SK-N-SH treated with all-trans-retinoic acid at 6 μM for 48 hours (cell line): Measurements from ENCODE around the gene ZNF674.

Experiments
- ATAC-seq: fragments of 200-7000 bp; cut with Tn5 transposase; 3 replicates; pipeline ENCODE4 v1.9.1; 2020; ENCODE audit warnings: mild to moderate bottlenecking, moderate library complexity
- ARNTL ChIP-seq: fragments of 450-650 bp; formaldehyde crosslinking; IDR thresholded peaks from 2 replicates; pipeline ENCODE4 v1.5.0; 2020; ENCODE audit warnings: low read depth, mild to moderate bottlenecking, moderate library complexity, borderline replicate concordance
- BACH2 ChIP-seq: fragments of 250-450 bp; sonication (Bioruptor Pico); IDR thresholded peaks from 2 replicates; pipeline ENCODE4 v1.9.0; 2021; ENCODE audit warnings: mild to moderate bottlenecking, borderline replicate concordance
- CREB5 ChIP-seq: fragments of 250-450 bp; sonication (Bioruptor Pico); IDR thresholded peaks from 2 replicates; pipeline ENCODE4 v1.5.1; 2020; ENCODE audit warnings: low read depth, mild to moderate bottlenecking, moderate library complexity
- CSDC2 ChIP-seq: fragments of 250-450 bp; sonication (Bioruptor Pico); IDR thresholded peaks from 2 replicates; pipeline ENCODE4 v1.5.0; 2020; ENCODE audit warnings: mild to moderate bottlenecking, moderate library complexity
- ESRRG ChIP-seq: fragments of 250-450 bp; sonication (Bioruptor Pico); IDR thresholded peaks from 2 replicates; pipeline ENCODE4 v1.6.1; 2021; ENCODE audit warnings: mild to moderate bottlenecking
- GLIS3 ChIP-seq: fragments of 250-450 bp; sonication (Bioruptor Pico); IDR thresholded peaks from 2 replicates; pipeline ENCODE4 v1.5.0; 2020; ENCODE audit warnings: mild to moderate bottlenecking, moderate library complexity
- OSR1 ChIP-seq: fragments of 250-450 bp; sonication (Bioruptor Pico); IDR thresholded peaks from 2 replicates; pipeline ENCODE4 v1.8.0; 2022; ENCODE audit warnings: moderate library complexity, mild to moderate bottlenecking, inconsistent platforms
- PATZ1 ChIP-seq: fragments of 250-450 bp; sonication (Bioruptor Pico); IDR thresholded peaks from 2 replicates; pipeline ENCODE4 v1.8.0; 2020; ENCODE audit warnings: mild to moderate bottlenecking, moderate library complexity, borderline replicate concordance
- POU6F1 ChIP-seq: fragments of 250-450 bp; sonication (Bioruptor Pico); IDR thresholded peaks from 2 replicates; pipeline ENCODE4 v1.8.0; 2021; ENCODE audit warnings: low read depth, mild to moderate bottlenecking, moderate library complexity, borderline replicate concordance
- PPARA ChIP-seq: fragments of 250-450 bp; sonication (Bioruptor Pico); IDR thresholded peaks from 2 replicates; pipeline ENCODE4 v1.5.0; 2020; ENCODE audit warnings: mild to moderate bottlenecking, borderline replicate concordance
- RARB ChIP-seq: fragments of 250-450 bp; sonication (Bioruptor Pico); IDR thresholded peaks from 2 replicates; pipeline ENCODE4 v1.8.0; 2021; ENCODE audit warnings: mild to moderate bottlenecking, moderate library complexity
- SNAI2 ChIP-seq: fragments of 250-450 bp; sonication (Bioruptor Pico); IDR thresholded peaks from 2 replicates; pipeline ENCODE4 v1.5.0; 2020; ENCODE audit warnings: mild to moderate bottlenecking, moderate library complexity
- TCF4 ChIP-seq: fragments of 250-450 bp; sonication (Bioruptor Pico); IDR thresholded peaks from 2 replicates; pipeline ENCODE4 v1.8.0; 2021; ENCODE audit warnings: mild to moderate bottlenecking, moderate library complexity, borderline replicate concordance
- TOX ChIP-seq: fragments of 250-450 bp; sonication (Bioruptor Pico); IDR thresholded peaks from 2 replicates; pipeline ENCODE4 v1.8.0; 2021; ENCODE audit warnings: mild to moderate bottlenecking, moderate library complexity, borderline replicate concordance
- ZC3H10 ChIP-seq: fragments of 250-450 bp; sonication (Bioruptor Pico); IDR thresholded peaks from 2 replicates; pipeline ENCODE4 v1.5.1; 2021; ENCODE audit warnings: mild to moderate bottlenecking, moderate library complexity
- ZFP3 ChIP-seq: fragments of 250-450 bp; sonication (Bioruptor Pico); IDR thresholded peaks from 2 replicates; pipeline ENCODE4 v1.5.0; 2020; ENCODE audit warnings: mild to moderate bottlenecking, moderate library complexity
- ZFP30 ChIP-seq: fragments of 450-650 bp; formaldehyde crosslinking; IDR thresholded peaks from 2 replicates; pipeline ENCODE4 v1.5.0; 2022; ENCODE audit warnings: mild to moderate bottlenecking, moderate library complexity
- ZNF565 ChIP-seq: fragments of 450-650 bp; formaldehyde crosslinking; conservative IDR thresholded peaks from 2 replicates; pipeline ENCODE4 v1.5.0; 2020; ENCODE audit warnings: low read depth, mild to moderate bottlenecking, moderate library complexity
- ZNF70 ChIP-seq: fragments of 450-650 bp; formaldehyde crosslinking; IDR thresholded peaks from 2 replicates; pipeline ENCODE4 v1.5.0; 2020; ENCODE audit warnings: mild to moderate bottlenecking, moderate library complexity
- ZNF8 ChIP-seq: fragments of 450-650 bp; formaldehyde crosslinking; IDR thresholded peaks from 2 replicates; pipeline ENCODE4 v1.5.0; 2020; ENCODE audit warnings: mild to moderate bottlenecking, moderate library complexity
- TF ChIP-seq, protein P1 (sequence below): fragments of 250-450 bp; sonication (Bioruptor Pico); IDR thresholded peaks from 2 replicates; pipeline ENCODE4 v1.5.1; 2021; ENCODE audit warnings: mild to moderate bottlenecking, moderate library complexity

Gene ZNF674

GRCh38 chrX:46561824-46562657, 16.8 kb upstream of the ZNF674 start:
- no peak for TF ChIP-seq BACH2 (CRISPR knock-in tag)
- no peak for TF ChIP-seq OSR1 (CRISPR knock-in tag)
- no peak for TF ChIP-seq POU6F1
- TF ChIP-seq PATZ1 (CRISPR knock-in tag) = no peak
- no peak for TF ChIP-seq GLIS3 (CRISPR knock-in tag)
- TF ChIP-seq ZNF70 (CRISPR knock-in tag) = no peak
- no peak for TF ChIP-seq ESRRG (CRISPR knock-in tag)
- TF ChIP-seq ZNF8 (CRISPR knock-in tag) = no peak
- TF ChIP-seq SNAI2 (CRISPR knock-in tag) = no peak
- TF ChIP-seq TCF4 (CRISPR knock-in tag) = no peak
- no peak for TF ChIP-seq ZC3H10
- TF ChIP-seq, protein P1, sequence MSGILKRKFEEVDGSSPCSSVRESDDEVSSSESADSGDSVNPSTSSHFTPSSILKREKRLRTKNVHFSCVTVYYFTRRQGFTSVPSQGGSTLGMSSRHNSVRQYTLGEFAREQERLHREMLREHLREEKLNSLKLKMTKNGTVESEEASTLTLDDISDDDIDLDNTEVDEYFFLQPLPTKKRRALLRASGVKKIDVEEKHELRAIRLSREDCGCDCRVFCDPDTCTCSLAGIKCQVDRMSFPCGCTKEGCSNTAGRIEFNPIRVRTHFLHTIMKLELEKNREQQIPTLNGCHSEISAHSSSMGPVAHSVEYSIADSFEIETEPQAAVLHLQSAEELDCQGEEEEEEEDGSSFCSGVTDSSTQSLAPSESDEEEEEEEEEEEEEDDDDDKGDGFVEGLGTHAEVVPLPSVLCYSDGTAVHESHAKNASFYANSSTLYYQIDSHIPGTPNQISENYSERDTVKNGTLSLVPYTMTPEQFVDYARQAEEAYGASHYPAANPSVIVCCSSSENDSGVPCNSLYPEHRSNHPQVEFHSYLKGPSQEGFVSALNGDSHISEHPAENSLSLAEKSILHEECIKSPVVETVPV (CRISPR knock-in tag) = no peak
- no peak for TF ChIP-seq CSDC2
- TF ChIP-seq CREB5 (CRISPR knock-in tag) = no peak
- TF ChIP-seq ARNTL = no peak
- TF ChIP-seq RARB (CRISPR knock-in tag) = no peak
- TF ChIP-seq PPARA (CRISPR knock-in tag) = no peak
- no peak for TF ChIP-seq ZFP30
- no peak for TF ChIP-seq ZFP3
- TF ChIP-seq ZNF565 (CRISPR knock-in tag) = no peak
- ATAC-seq = 0 out of 3 replicates have a peak, but pooled peaks have one; percentile 18

DNA sequence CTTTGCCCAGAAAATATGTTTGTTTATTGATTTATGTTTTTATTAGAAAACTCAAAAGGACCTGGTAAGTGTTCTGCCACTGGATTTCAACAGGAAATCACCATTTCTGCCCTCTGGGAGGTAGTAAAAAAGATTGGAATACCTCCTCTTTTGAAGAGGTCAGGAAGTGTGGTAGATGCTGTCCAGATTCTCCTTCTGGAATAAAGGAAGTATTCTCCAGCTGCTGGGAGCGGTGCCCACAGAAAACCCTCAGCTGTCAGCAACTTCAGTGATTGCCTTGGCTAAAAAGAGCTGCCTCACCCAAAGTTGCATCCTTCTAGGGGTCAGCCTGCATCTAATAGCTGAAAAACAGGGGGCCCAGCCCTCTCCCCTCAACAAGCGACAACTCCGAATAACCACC, 13.8 kb upstream of the ZNF674 start:
- ATAC-seq = no peak
- TF ChIP-seq PATZ1 (CRISPR knock-in tag) = no peak
- TF ChIP-seq RARB (CRISPR knock-in tag) = no peak

GRCh38 chrX:46554942-46555341, 9.7 kb upstream of the ZNF674 start:
- TF ChIP-seq GLIS3 (CRISPR knock-in tag) = no peak
- TF ChIP-seq, protein P1 (CRISPR knock-in tag) = no peak
- TF ChIP-seq TOX (CRISPR knock-in tag) = no peak
- no peak for TF ChIP-seq OSR1 (CRISPR knock-in tag)
- TF ChIP-seq BACH2 (CRISPR knock-in tag) = no peak
- TF ChIP-seq ZC3H10 = no peak
- TF ChIP-seq ESRRG (CRISPR knock-in tag) = no peak
- TF ChIP-seq ZNF70 (CRISPR knock-in tag) = no peak
- TF ChIP-seq ZNF8 (CRISPR knock-in tag) = no peak
- TF ChIP-seq TCF4 (CRISPR knock-in tag) = no peak
- no peak for TF ChIP-seq ARNTL
- no peak for TF ChIP-seq ZFP3
- no peak for TF ChIP-seq RARB (CRISPR knock-in tag)
- TF ChIP-seq CREB5 (CRISPR knock-in tag) = no peak
- TF ChIP-seq SNAI2 (CRISPR knock-in tag) = no peak
- no peak for TF ChIP-seq ZFP30
- TF ChIP-seq ZNF565 (CRISPR knock-in tag) = no peak
- TF ChIP-seq PATZ1 (CRISPR knock-in tag) = no peak
- TF ChIP-seq, all 23 proteins: peak for 0
- ATAC-seq = peak; percentile 70
